Mucosa of rectum (tissue), 2 donors: ENCODE data around the gene PRMT7.

ENCODE experiments used
- H3K27ac ChIP-seq, 2 donors: one replicate each; pipeline ENCODE4 v1.7.0; 2013; ENCODE audit warnings: inconsistent platforms in 2 of 2, low read depth in 2 of 2, low read length in 2 of 2
- H3K27me3 ChIP-seq, 2 donors: one replicate each; pipeline ENCODE4 v1.7.0; 2013; ENCODE audit warnings: low read length in 2 of 2; ENCODE audit not compliant: control insufficient read depth in 2 of 2, insufficient read depth in 2 of 2
- H3K36me3 ChIP-seq, 2 donors: one replicate each; pipeline ENCODE4 v1.7.0; 2013; ENCODE audit warnings: low read length in 2 of 2; ENCODE audit not compliant: control insufficient read depth in 2 of 2, insufficient read depth in 2 of 2
- H3K4me1 ChIP-seq, 2 donors: one replicate each; pipeline ENCODE4 v1.7.0; 2013; ENCODE audit warnings: low read length in 2 of 2, mild to moderate bottlenecking in 1 of 2; ENCODE audit not compliant: control insufficient read depth in 2 of 2, insufficient read depth in 2 of 2
- H3K4me3 ChIP-seq, 2 donors: one replicate each; pipeline ENCODE4 v1.7.0; 2013; ENCODE audit warnings: low read length in 2 of 2
- H3K9ac ChIP-seq, 2 donors: one replicate each; pipeline ENCODE4 v1.7.0; 2013; ENCODE audit warnings: low read length in 2 of 2, low read depth in 1 of 2, mild to moderate bottlenecking in 1 of 2
- H3K9me3 ChIP-seq, 2 donors: one replicate each; pipeline ENCODE4 v1.7.0; 2013; ENCODE audit warnings: low read length in 2 of 2; ENCODE audit not compliant: control insufficient read depth in 2 of 2
- donor health status: healthy.
- donor health status: Normal muscosa, but diverticular disease.

PRMT7 gene

GRCh38 chr16:68367891-68368290, 57.1 kb downstream of the PRMT7 start:
- Histone ChIP-seq H3K9ac (no peak overlapping the region), H3K4me3 (no peak overlapping the region), H3K27me3 (no peaks in the 10 kb centered on the region), H3K4me1 (peaks cover 7 to 10% of the 10 kb centered on the region in 2 donors), H3K27ac (no peak overlapping the region), H3K9me3 (no peaks in the 10 kb centered on the region), H3K36me3 (peaks cover 20 to 23% of the 10 kb centered on the region in 2 donors)

GRCh38 chr16:68368301-68368888, 57.6 kb downstream of the PRMT7 start:
- H3K4me3 ChIP-seq: no peak overlapping the region
- H3K27ac ChIP-seq: peak overlapping the region in 1 of 2 donors; percentile 38
- peaks cover 17 to 20% of the 10 kb centered on the region in 2 donors for H3K36me3 ChIP-seq
- H3K9ac ChIP-seq: no peak overlapping the region
- H3K4me1 ChIP-seq: peaks cover 7 to 10% of the 10 kb centered on the region in 2 donors
- H3K9me3 ChIP-seq: no peaks in the 10 kb centered on the region
- H3K27me3 ChIP-seq: no peaks in the 10 kb centered on the region

DNA sequence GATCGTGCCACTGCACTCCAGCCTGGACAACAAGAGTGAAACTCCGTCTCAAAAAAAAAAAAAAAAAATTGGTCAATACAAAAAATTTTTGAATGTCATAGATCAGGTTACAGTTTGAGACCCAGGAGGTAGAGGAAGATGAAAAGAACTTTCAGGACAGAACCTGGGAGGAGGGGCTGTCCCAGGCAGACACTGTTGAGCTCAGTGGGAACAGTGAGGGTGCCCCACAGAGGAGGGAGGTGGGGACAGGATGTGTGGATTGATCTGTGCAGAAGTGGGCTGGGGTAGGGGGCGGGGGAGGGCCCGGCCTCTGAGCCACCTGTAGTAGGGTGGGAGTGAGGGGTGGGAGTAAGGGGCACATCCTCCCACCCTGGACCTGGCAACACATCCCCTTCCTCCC, 58.3 kb downstream of the PRMT7 start:
- H3K27me3 ChIP-seq: no peaks in the 10 kb centered on the region
- H3K4me1 ChIP-seq: peaks cover 7 to 10% of the 10 kb centered on the region in 2 donors
- no peak overlapping the region for H3K9ac ChIP-seq
- H3K27ac ChIP-seq: peak overlapping the region in 1 of 2 donors; percentile 61
- H3K9me3 ChIP-seq: no peaks in the 10 kb centered on the region
- peaks cover 11 to 14% of the 10 kb centered on the region in 2 donors for H3K36me3 ChIP-seq
- no peak overlapping the region for H3K4me3 ChIP-seq

DNA sequence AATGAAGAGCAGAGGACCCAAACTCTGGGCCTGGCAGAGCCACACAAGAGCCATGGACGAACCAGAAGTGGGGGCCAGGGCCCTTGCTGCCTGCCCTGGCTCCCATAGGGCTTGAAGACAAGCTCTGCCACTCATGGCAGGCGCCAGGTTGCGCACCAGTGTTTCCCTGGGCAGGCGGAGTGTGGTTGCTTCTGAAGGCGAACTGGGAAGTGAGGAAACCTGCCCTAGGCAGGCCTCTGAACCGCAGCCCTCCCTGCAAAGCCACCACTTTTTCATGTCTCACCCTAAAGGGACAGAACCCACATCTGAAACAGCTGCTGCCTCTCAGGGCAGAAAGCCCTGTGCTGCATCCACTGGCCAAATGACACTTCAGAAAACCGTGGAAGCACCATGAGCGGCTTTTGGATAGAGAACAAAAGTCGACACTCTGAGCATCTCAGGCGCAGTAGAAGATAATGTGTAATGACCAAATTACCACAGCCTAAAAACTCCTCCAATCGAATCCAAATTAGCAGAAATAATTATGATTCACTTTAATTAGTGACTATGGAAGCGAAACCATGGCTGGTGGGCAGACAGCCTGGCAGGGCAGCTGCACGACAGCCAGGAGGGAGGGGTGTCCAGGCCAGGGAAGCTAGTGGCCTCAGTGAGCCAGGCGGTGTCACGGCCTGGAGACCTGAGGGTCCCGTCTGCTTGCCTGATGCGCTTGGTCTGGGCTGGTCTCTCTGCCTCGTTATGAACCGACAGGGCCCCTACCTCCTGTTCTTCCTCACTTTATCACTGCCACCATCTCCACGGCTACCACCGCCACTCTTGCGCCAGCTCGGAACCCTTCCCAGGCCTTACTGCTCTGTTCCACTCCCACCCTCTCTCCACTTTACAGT, 59.1 kb downstream of the PRMT7 start:
- peaks cover 7 to 9% of the 10 kb centered on the region in 2 donors for H3K36me3 ChIP-seq
- H3K4me1 ChIP-seq: peaks cover 5 to 7% of the 10 kb centered on the region in 2 donors

GRCh38 chr16:68370581-68371275, 59.9 kb downstream of the PRMT7 start:
- Histone ChIP-seq H3K27ac (no peak overlapping the region), H3K9me3 (no peaks in the 10 kb centered on the region), H3K36me3 (peaks cover 5 to 8% of the 10 kb centered on the region in 2 donors), H3K4me3 (no peak overlapping the region), H3K9ac (no peak overlapping the region), H3K4me1 (peaks cover 5 to 7% of the 10 kb centered on the region in 2 donors), H3K27me3 (no peaks in the 10 kb centered on the region)

More for the DNA sequence above, 59.1 kb downstream of the PRMT7 start:
- Histone ChIP-seq H3K9ac (no peak overlapping the region), H3K4me3 (peak overlapping the region in 1 of 2 donors; percentile 5), H3K27ac (peak overlapping the region in 1 of 2 donors; percentile 61), H3K9me3 (no peaks in the 10 kb centered on the region), H3K27me3 (no peaks in the 10 kb centered on the region)

GRCh38 chr16:68371276-68371651, 60.4 kb downstream of the PRMT7 start:
- H3K27ac ChIP-seq: no peak overlapping the region
- peaks cover 5 to 8% of the 10 kb centered on the region in 2 donors for H3K36me3 ChIP-seq
- no peaks in the 10 kb centered on the region for H3K9me3 ChIP-seq
- H3K9ac ChIP-seq: no peak overlapping the region
- H3K4me1 ChIP-seq: peaks cover 5 to 7% of the 10 kb centered on the region in 2 donors
- no peak overlapping the region for H3K4me3 ChIP-seq
- no peaks in the 10 kb centered on the region for H3K27me3 ChIP-seq

DNA sequence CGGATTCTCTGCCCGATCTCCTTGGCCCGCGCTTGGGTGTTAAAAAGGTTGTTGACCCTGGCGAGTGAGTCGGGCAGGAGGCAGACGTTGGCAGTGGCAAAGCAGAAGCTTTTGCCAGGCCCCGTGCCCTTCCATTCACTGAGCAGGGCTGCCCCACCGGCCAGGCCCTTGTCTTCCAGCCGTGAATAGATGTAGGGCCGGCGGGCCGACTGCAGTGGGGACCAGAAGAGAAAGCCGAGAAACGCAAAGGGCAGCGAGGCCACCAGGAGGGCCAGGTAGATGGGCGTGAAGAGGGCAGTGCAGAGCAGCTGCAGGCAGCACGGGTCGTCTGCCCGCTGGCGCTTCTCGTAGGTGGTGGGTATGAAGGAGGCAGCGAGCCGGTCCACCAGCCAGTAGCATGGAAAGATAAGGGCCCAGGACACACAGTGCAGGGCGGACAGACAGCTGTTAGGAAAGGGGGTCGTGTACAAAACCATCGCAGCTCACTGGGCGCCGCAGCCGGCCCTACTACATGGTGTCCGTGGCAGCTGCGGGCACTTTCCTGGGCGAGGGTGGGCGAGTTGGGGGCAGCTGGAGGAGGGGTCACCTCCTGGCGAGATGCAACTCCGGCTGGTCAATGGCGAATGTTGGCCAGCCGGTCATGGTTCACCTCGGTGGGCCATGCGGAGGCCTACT, 61.0 kb downstream of the PRMT7 start:
- Histone ChIP-seq H3K27me3 (no peaks in the 10 kb centered on the region), H3K9ac (no peak overlapping the region), H3K4me1 (peaks cover 5 to 7% of the 10 kb centered on the region in 2 donors), H3K27ac (no peak overlapping the region), H3K36me3 (peaks cover 5 to 8% of the 10 kb centered on the region in 2 donors), H3K9me3 (no peaks in the 10 kb centered on the region), H3K4me3 (no peak overlapping the region)

DNA sequence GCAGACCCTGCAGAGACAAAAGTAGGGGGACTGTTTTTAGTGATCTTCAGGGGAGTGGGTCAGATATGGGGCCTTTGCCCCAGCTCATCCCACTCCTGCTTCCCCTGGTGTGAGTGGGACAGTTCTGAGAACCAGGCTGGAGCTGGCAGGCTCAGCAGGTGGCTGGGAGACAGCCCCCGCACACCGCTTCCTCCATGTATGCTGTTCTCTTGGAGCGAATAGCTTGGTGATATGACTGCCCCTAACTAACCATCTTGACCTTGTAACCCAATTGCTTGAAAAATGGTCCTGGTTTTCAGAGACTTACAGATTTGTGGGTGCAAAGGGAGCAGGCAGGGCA, 61.5 kb downstream of the PRMT7 start:
- H3K4me1 ChIP-seq: peaks cover 5 to 7% of the 10 kb centered on the region in 2 donors
- H3K4me3 ChIP-seq: no peak overlapping the region
- no peaks in the 10 kb centered on the region for H3K27me3 ChIP-seq
- no peak overlapping the region for H3K27ac ChIP-seq
- no peak overlapping the region for H3K9ac ChIP-seq
- H3K9me3 ChIP-seq: no peaks in the 10 kb centered on the region
- peaks cover 5 to 8% of the 10 kb centered on the region in 2 donors for H3K36me3 ChIP-seq

GRCh38 chr16:68372806-68373205, 62.0 kb downstream of the PRMT7 start:
- H3K9ac ChIP-seq: no peak overlapping the region
- H3K9me3 ChIP-seq: no peaks in the 10 kb centered on the region
- peaks cover 5 to 7% of the 10 kb centered on the region in 2 donors for H3K4me1 ChIP-seq
- H3K27me3 ChIP-seq: no peaks in the 10 kb centered on the region
- H3K36me3 ChIP-seq: peaks cover 5 to 8% of the 10 kb centered on the region in 2 donors
- no peak overlapping the region for H3K27ac ChIP-seq
- H3K4me3 ChIP-seq: no peak overlapping the region
